GM18498 (cell line): ENCODE measurements around the gene CCDC148.
A peak's percentile ranks its signal among the peaks of the same experiment; 100 is the strongest.
"Not testable (repeated sequence)": the region's sequence is repeated elsewhere in the genome, so short reads cannot be mapped to it uniquely, and the experiment has no call there.

Experiments used
- ATAC-seq: cut with Tn5 transposase; IDR thresholded peaks from one replicate; pipeline ENCODE4 v1.9.1; 2021; ENCODE audit warnings: mild to moderate bottlenecking, moderate library complexity; ENCODE audit not compliant: unreplicated experiment

The CCDC148 gene

GRCh38 chr2:158223066-158223465 is 233.5 kb downstream of the CCDC148 start:
- ATAC-seq = not testable (repeated sequence)

- ATAC-seq = no peak
These were observed 235.2 kb downstream of the CCDC148 start for GRCh38 chr2:158221063-158222020.

GRCh38 chr2:158217593-158217992 is 239.0 kb downstream of the CCDC148 start:
- ATAC-seq = no peak

- peak; percentile 91 for ATAC-seq
These were observed 242.1 kb downstream of the CCDC148 start for GRCh38 chr2:158214431-158214830.

GRCh38 chr2:158213773-158214172 is 242.8 kb downstream of the CCDC148 start:
- no peak for ATAC-seq

- no peak for ATAC-seq
These were observed 244.3 kb downstream of the CCDC148 start for GRCh38 chr2:158212301-158212700.

- ATAC-seq = no peak
These were observed 245.1 kb downstream of the CCDC148 start for GRCh38 chr2:158211502-158211901.

- ATAC-seq = no peak
These were observed 249.2 kb downstream of the CCDC148 start for GRCh38 chr2:158207354-158207753.

- no peak for ATAC-seq
These were observed 251.3 kb downstream of the CCDC148 start for GRCh38 chr2:158205215-158205614.

GRCh38 chr2:158204741-158205165 is 251.8 kb downstream of the CCDC148 start:
- ATAC-seq = peak; percentile 71

- no peak for ATAC-seq
These were observed 254.3 kb downstream of the CCDC148 start for GRCh38 chr2:158202161-158202815.

- ATAC-seq = no peak
These were observed 256.5 kb downstream of the CCDC148 start for GRCh38 chr2:158199928-158200650.

- ATAC-seq = no peak
These were observed 258.6 kb downstream of the CCDC148 start for GRCh38 chr2:158197940-158198339.

- no peak for ATAC-seq
These were observed 262.3 kb downstream of the CCDC148 start for GRCh38 chr2:158194229-158194628.

GRCh38 chr2:158192515-158193443 is 263.8 kb downstream of the CCDC148 start:
- ATAC-seq = no peak

- ATAC-seq = peak; percentile 84
These were observed 265.3 kb downstream of the CCDC148 start for GRCh38 chr2:158191076-158191895.

GRCh38 chr2:158189526-158189925 is 267.0 kb downstream of the CCDC148 start:
- ATAC-seq = peak; percentile 53

GRCh38 chr2:158187908-158188307 is 268.6 kb downstream of the CCDC148 start:
- ATAC-seq = no peak
